Ovary (tissue), 9 donors: ENCODE data around the gene CORO6. TPM values are rescaled to one million over a fixed set of nuclear protein-coding genes. Genes with fewer than 3 reads are reported as not detected.

Experiments
- DNase-seq, 5 donors: peaks; one replicate each; pipeline ENCODE4 v3.0.0-alpha.2; 2019 to 2020
- H3K27ac ChIP-seq, 2 donors: fragments of 200-600 bp; one replicate each; pipeline versions ENCODE4 v1.5.1 to v1.8.0; 2019 to 2022
- H3K27me3 ChIP-seq: fragments of 200-600 bp; one replicate; pipeline ENCODE4 v1.8.0; 2022
- H3K36me3 ChIP-seq: fragments of 200-600 bp; sonication (generic); one replicate; pipeline ENCODE4 v1.5.1; 2019
- H3K4me1 ChIP-seq: one replicate; pipeline ENCODE4 v1.8.1; 2013; ENCODE audit warnings: mild to moderate bottlenecking, moderate library complexity; ENCODE audit not compliant: insufficient read depth
- H3K4me3 ChIP-seq: fragments of 200-600 bp; sonication (generic); one replicate; pipeline ENCODE4 v1.5.1; 2017
- H3K9me3 ChIP-seq, 2 donors: fragments of 200-600 bp in 1 of 2; sonication (generic) in 1 of 2; one replicate each; pipeline versions ENCODE4 v1.5.1 to v1.8.1; 2013 to 2019; ENCODE audit warnings: mild to moderate bottlenecking in 1 of 2, moderate library complexity in 1 of 2
- EP300 ChIP-seq: sonication (generic); formaldehyde crosslinking; IDR thresholded peaks from one replicate; pipeline ENCODE4 v1.6.1; 2017; ENCODE audit warnings: antibody characterized with exemption
- POLR2A ChIP-seq: fragments of 450-650 bp; IDR thresholded peaks from one replicate; pipeline ENCODE4 v1.6.1; 2017; ENCODE audit warnings: antibody characterized with exemption, mild to moderate bottlenecking, moderate library complexity
- WGBS, 3 donors: extraction: QIAGEN DNeasy Blood & Tissue Kit in 1 of 3; methylation state at CpG; one replicate each; pipeline versions ENCODE4 v1.1.5 to v1.1.7; 2013 to 2017; 5-methylcytosine and 5-hydroxymethylcytosine counted together
- intact Hi-C, 4 donors: fragments of 100-400 bp; cut with DNase I; formaldehyde crosslinking; loops; one replicate each; pipeline versions ENCODE4 v1.11.0 to v1.15.1; 2022 to 2023
- polyA plus RNA-seq, 2 donors: library from polyadenylated mRNA; stranded (reverse); fragments of 200-250 nt in 1 of 2; fragments of 350-450 nt in 1 of 2; fragmentation: Illumina TruSeq in 1 of 2; extraction: RNeasy Lipid Tissue Mini Kit (QIAGEN cat#74804) in 1 of 2; gene quantifications; one replicate each; pipeline ENCODE4 v1.2.3, GENCODE V29; 2013 to 2014
- total RNA-seq, 7 donors: library from RNA; depleted of rRNA in 2 of 7; stranded (reverse); fragments of >200 nt in 2 of 7; fragmentation: NEBNext Ultra II Directional in 3 of 7; extraction: Animal tissue kit (Norgen Biotek cat#: 25700) in 3 of 7; gene quantifications; one replicate each; pipeline versions ENCODE4 v1.1.0 to v1.2.4, GENCODE V29; 2016 to 2023
- TF ChIP-seq, protein P1 (sequence below), 3 donors: fragments of 450-650 bp in 2 of 3; fragments of 200-600 bp in 1 of 3; IDR thresholded peaks; one replicate each; pipeline versions ENCODE4 v1.5.1 to v1.8.0; 2016 to 2022; ENCODE audit warnings: antibody characterized with exemption in 3 of 3, mild to moderate bottlenecking in 1 of 3
- donor health status: DM: no; HTN: no; CAD: no; lungs with moderate emphysema.
- donor health status: DM: no; HTN: no; CAD: no.
- donor health status: Bipolar disorder and iron deficiency.
- donor health status: DM: yes; HTN: yes; CAD: no.
- donor health status: DM: no; HTN: no; CAD: no.
- donor health status: DM: yes; HTN: yes; CAD: no.

Gene CORO6
- total and polyA plus RNA-seq, 9 donors, result 1.2 to 9.0 (median 3.5) TPM

DNA sequence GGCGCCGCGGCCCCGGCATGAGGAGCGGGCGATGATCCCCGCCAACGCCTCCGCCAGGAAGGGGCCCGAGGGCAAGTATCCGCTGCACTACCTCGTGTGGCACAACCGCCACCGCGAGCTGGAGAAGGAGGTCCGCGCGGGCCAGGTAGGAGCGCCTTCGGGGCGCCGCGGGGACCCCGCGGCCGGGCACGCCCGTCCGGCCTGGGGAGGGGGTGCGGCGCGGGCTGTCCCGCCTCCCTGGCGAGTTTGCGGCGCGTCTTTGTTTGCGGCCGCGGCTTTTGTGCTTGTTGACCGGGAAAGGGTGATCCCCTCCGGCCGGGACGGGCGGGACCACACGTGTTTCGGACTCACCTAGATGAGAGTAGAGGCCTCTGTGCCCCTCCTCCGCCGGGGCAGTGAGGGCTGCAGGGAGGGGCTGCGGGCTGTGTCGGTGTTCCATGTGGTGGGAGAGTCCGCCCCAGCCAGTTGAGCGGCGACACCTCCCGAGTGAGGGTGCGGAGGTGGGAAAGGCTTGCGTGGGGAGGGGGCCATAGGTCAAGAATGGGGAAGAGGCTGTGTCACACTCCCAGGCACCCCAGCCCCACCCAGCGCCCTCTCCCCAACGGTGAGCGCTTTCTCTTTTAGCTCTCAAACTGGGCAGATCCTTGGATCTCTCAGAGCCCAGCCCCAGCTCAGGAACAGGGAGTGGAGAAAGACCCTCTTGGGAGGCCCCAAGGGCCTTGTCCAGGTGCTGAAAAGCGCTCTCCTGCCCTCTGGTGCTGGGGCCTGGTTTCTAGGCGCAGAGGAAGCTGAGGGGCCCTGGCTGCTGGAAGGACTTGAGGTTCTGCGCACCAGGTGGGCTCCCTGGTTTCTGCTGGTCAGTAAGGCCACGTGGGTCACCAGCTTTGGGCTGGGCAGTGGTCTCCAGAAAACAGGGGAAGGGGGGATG, 28.9 kb downstream of the CORO6 start:
- 7 to 8% (median 7%) methylated on average over 48 to 64 of the region's 64 CpGs for WGBS, 3 donors
- Histone ChIP-seq H3K9me3 (no peaks in the 10 kb centered on the region), H3K27ac (no peak overlapping the region), H3K4me1 (peaks cover 33% of the 10 kb centered on the region), H3K27me3 (no peaks in the 10 kb centered on the region), H3K36me3 (no peaks in the 10 kb centered on the region), H3K4me3 (peak overlapping the region; percentile 44)
- TF ChIP-seq POLR2A (no peak), EP300 (no peak)
- TF ChIP-seq, protein P1, sequence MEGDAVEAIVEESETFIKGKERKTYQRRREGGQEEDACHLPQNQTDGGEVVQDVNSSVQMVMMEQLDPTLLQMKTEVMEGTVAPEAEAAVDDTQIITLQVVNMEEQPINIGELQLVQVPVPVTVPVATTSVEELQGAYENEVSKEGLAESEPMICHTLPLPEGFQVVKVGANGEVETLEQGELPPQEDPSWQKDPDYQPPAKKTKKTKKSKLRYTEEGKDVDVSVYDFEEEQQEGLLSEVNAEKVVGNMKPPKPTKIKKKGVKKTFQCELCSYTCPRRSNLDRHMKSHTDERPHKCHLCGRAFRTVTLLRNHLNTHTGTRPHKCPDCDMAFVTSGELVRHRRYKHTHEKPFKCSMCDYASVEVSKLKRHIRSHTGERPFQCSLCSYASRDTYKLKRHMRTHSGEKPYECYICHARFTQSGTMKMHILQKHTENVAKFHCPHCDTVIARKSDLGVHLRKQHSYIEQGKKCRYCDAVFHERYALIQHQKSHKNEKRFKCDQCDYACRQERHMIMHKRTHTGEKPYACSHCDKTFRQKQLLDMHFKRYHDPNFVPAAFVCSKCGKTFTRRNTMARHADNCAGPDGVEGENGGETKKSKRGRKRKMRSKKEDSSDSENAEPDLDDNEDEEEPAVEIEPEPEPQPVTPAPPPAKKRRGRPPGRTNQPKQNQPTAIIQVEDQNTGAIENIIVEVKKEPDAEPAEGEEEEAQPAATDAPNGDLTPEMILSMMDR (IDR thresholded peaks at IDR 0.05), result no peak
- DNase-seq, result peak in 4 of 5 donors; percentile 25 to 57 (median 48)
- intact Hi-C loops, result no loop called here

DNA sequence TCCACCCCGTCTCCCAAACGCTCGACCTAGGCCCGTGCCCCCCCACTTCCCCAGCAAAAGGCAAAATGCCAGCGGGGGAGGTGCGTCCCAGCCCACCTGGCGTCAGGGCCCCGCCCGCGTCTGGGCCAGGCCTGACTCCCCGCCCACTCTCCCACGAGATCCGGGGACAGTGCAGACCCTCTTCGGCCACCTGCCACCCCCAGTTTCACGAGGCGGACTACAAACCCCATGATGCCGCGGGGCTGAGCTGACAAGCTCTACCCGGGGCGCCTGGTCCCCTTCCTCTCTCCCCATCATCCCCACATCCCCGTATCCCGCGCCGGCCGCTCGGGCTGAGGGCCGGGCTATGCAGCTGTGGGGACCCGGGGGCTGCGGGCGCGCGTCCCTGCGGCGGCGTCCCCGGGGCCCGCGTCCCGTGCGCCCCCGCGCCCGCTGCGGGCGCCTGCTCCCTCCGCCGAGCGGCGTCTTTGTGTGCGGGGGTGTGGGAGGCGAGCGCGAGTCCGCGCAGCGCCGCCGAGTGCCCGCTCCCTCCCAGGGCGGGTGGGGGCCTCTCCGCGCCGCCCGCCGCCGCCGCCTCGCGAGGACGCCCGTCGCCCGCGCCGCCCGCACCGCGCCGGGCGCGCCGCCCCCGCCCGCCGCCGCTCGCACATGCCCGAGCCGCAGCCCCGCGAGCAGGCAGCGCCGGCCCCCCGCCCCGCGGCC, 29.7 kb downstream of the CORO6 start, which contains the start of gene ANKRD13B:
Gene ANKRD13B, plus strand, starts transcription at position 283 of the 702 bp plus-strand sequence. CDS start 490 bp downstream, outside the sequence.
- 0 to 1% (median 0%) methylated on average over 27 to 92 of the region's 96 CpGs for WGBS, 3 donors
- Histone ChIP-seq H3K27ac (peak within 1 kb of the TSS; percentile 49 to 50), H3K4me3 (peak within 1 kb of the TSS; percentile 67), H3K4me1 (peaks cover 34% of the 10 kb centered on the region), H3K9me3 (no peaks in the 10 kb centered on the region), H3K27me3 (no peaks in the 10 kb centered on the region), H3K36me3 (no peaks in the 10 kb centered on the region)
- DNase-seq, result peak; percentile 49 to 76 (median 73)
- TF ChIP-seq EP300 (no peak), POLR2A (no peak)
- TF ChIP-seq, protein P1 (IDR thresholded peaks at IDR 0.05), result no peak
- intact Hi-C loops, result no loop called here

DNA sequence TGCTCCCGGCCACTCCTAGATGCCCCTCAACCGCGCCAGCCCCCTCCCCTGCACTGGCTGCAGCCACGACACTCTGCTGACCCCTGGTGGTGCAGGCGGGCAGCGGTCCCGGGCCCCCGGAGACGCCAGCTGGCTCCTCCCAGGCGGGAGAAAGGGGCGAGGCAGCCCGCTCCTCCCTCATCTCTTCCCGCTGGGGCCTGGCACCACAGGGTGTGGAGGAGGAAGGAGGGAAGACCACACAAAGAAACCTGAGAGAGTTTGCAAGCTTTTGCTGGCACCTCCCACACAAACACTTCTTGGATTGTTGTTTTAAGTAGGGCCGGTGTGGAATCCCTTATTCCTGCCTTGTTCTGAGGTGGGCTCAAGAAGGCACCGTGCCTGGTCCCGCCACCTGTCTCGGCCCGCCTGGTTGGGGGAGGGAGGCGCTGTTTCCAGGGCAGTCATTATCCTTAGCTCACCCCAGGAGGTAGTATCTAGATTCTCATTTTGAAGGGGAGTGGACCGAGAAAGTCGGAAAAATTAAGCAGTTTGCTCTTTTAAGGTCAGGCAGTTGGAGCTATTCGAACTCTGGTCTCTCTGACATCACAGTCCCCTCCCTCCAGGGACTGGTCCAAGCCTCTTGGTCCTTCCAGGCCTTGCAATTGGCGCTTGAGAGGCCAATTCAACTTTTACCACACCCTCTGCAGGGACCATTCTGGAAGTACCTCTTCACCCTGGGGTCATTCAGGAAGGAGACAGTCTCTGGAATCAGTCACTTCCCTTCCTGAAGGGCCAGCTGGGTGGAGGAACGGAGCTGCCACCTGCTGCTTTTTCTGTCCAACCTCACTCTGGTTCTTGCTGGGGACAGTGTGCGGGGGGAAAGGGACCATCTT, 30.7 kb downstream of the CORO6 start:
- 8 to 11% (median 9%) methylated on average over 25 of the region's 25 CpGs for WGBS, 3 donors
- TF ChIP-seq, protein P1 (IDR thresholded peaks at IDR 0.05), result peak; percentile 91 to 96 (median 93)
- TF ChIP-seq POLR2A (no peak), EP300 (no peak)
- Histone ChIP-seq H3K27ac (peak overlapping the region; percentile 49 to 50), H3K9me3 (no peaks in the 10 kb centered on the region), H3K4me1 (peaks cover 35% of the 10 kb centered on the region), H3K4me3 (peak overlapping the region; percentile 28), H3K27me3 (no peaks in the 10 kb centered on the region), H3K36me3 (no peaks in the 10 kb centered on the region)
- peak; percentile 86 to 94 (median 93) for DNase-seq
- intact Hi-C loops, result no loop called here
